CD14-positive monocyte (primary cell): Measurements from ENCODE around the gene EPHX1. TPM values are rescaled to one million over a fixed set of nuclear protein-coding genes. Genes with fewer than 3 reads are reported as not detected.

Experiments used
- DNase-seq, 3 donors: peaks; one replicate each; pipeline ENCODE4 v3.0.0-alpha.2; 2011 to 2022
- H2AFZ ChIP-seq: 2 replicates; pipeline ENCODE4 v1.6.0; 2012; ENCODE audit warnings: mild to moderate bottlenecking, low read depth, low read length, inconsistent platforms; ENCODE audit not compliant: insufficient read depth, poor library complexity, severe bottlenecking
- H3K27ac ChIP-seq, 2 donors: 1 replicate in 1 of 2; 2 replicates in 1 of 2; pipeline ENCODE4 v1.5.1; 2012 to 2013; ENCODE audit warnings: low read length in 2 of 2, control low read depth in 1 of 2, inconsistent platforms in 1 of 2, low read depth in 1 of 2, mild to moderate bottlenecking in 1 of 2
- H3K27me3 ChIP-seq, 2 donors: one replicate each; pipeline versions ENCODE4 v1.6.0 to v1.6.1; 2011 to 2013; ENCODE audit warnings: low read length in 2 of 2; ENCODE audit not compliant: control insufficient read depth in 2 of 2, insufficient read depth in 2 of 2
- H3K36me3 ChIP-seq, 2 donors: replicated peaks in 1 of 2; 1 replicate in 1 of 2; 2 replicates in 1 of 2; pipeline versions ENCODE4 v1.5.1 to v1.6.1; 2012 to 2013; ENCODE audit warnings: low read length in 2 of 2, control low read depth in 1 of 2, inconsistent platforms in 1 of 2, mild to moderate bottlenecking in 1 of 2; ENCODE audit not compliant: insufficient read depth in 2 of 2, control insufficient read depth in 1 of 2
- H3K4me1 ChIP-seq, 2 donors: 1 replicate in 1 of 2; 2 replicates in 1 of 2; pipeline versions ENCODE4 v1.5.1 to v1.6.1; 2012 to 2013; ENCODE audit warnings: low read length in 2 of 2, control low read depth in 1 of 2, inconsistent platforms in 1 of 2, mild to moderate bottlenecking in 1 of 2, moderate library complexity in 1 of 2; ENCODE audit not compliant: insufficient read depth in 2 of 2, control insufficient read depth in 1 of 2
- H3K4me2 ChIP-seq: replicated peaks from 2 replicates; pipeline ENCODE3; 2012; ENCODE audit warnings: low read length, moderate library complexity, mild to moderate bottlenecking; ENCODE audit not compliant: poor library complexity, severe bottlenecking; ENCODE audit errors: extremely low read depth
- H3K4me3 ChIP-seq, 3 experiments: fragments of 200-600 bp in 1 of 3; sonication (generic) in 1 of 3; replicated peaks in 1 of 3; 1 replicate in 2 of 3; 2 replicates in 1 of 3; pipeline ENCODE4 v1.5.1; 2011 to 2013; ENCODE audit warnings: low read length in 3 of 3, mild to moderate bottlenecking in 3 of 3, control low read depth in 2 of 3, low read depth in 2 of 3, inconsistent platforms in 1 of 3, moderate library complexity in 1 of 3
- H3K79me2 ChIP-seq: 2 replicates; pipeline ENCODE4 v1.6.0; 2012; ENCODE audit warnings: mild to moderate bottlenecking, control low read depth, inconsistent platforms, low read length, moderate library complexity; ENCODE audit not compliant: insufficient read depth
- H3K9ac ChIP-seq: 2 replicates; pipeline ENCODE4 v1.6.0; 2017; ENCODE audit warnings: low read length, mild to moderate bottlenecking; ENCODE audit not compliant: insufficient read depth, poor library complexity, severe bottlenecking
- H3K9me3 ChIP-seq, 2 donors: replicated peaks in 1 of 2; 1 replicate in 1 of 2; 2 replicates in 1 of 2; pipeline versions ENCODE4 v1.5.1 to v1.6.1; 2012 to 2013; ENCODE audit warnings: low read length in 2 of 2, control low read depth in 1 of 2; ENCODE audit not compliant: control insufficient read depth in 1 of 2, insufficient read depth in 1 of 2
- H4K20me1 ChIP-seq: 2 replicates; pipeline ENCODE4 v1.6.0; 2012; ENCODE audit warnings: mild to moderate bottlenecking, low read length, control low read depth, moderate library complexity; ENCODE audit not compliant: insufficient read depth
- H3K27ac Mint-ChIP-seq, 7 donors: one replicate each; pipeline ENCODE4 v1.8.0; 2020; ENCODE audit warnings: mild to moderate bottlenecking in 7 of 7, mixed read lengths in 7 of 7, moderate library complexity in 6 of 7, inconsistent platforms in 2 of 7
- H3K27me3 Mint-ChIP-seq, 3 donors: one replicate each; pipeline ENCODE4 v1.8.0; 2021 to 2022; ENCODE audit warnings: low read depth in 3 of 3, mild to moderate bottlenecking in 3 of 3, mixed read lengths in 3 of 3, moderate library complexity in 3 of 3, inconsistent platforms in 1 of 3
- H3K36me3 Mint-ChIP-seq, 2 donors: one replicate each; pipeline ENCODE4 v1.8.0; 2020; ENCODE audit warnings: mixed read lengths in 2 of 2, inconsistent platforms in 1 of 2, mild to moderate bottlenecking in 1 of 2
- H3K4me1 Mint-ChIP-seq: one replicate; pipeline ENCODE4 v1.8.0; 2020; ENCODE audit warnings: mild to moderate bottlenecking, mixed read lengths
- H3K4me3 Mint-ChIP-seq, 2 donors: one replicate each; pipeline ENCODE4 v1.8.0; 2020; ENCODE audit warnings: mild to moderate bottlenecking in 2 of 2, mixed read lengths in 2 of 2, moderate library complexity in 1 of 2
- H3K9me3 Mint-ChIP-seq, 7 donors: one replicate each; pipeline ENCODE4 v1.8.0; 2020 to 2022; ENCODE audit warnings: mixed read lengths in 7 of 7, mild to moderate bottlenecking in 6 of 7, moderate library complexity in 6 of 7, inconsistent platforms in 2 of 7
- CTCF ChIP-seq: fragments of 200-600 bp; IDR thresholded peaks from one replicate; pipeline ENCODE4 v1.8.0; 2022; ENCODE audit warnings: antibody characterized with exemption, mild to moderate bottlenecking
- WGBS: methylation state at CpG from one replicate; pipeline ENCODE4 v1.1.5; 2013; ENCODE audit warnings: missing lambda C conversion rate; ENCODE audit not compliant: insufficient coverage; 5-methylcytosine and 5-hydroxymethylcytosine counted together
- intact Hi-C, 2 donors: fragments of 100-400 bp; cut with micrococcal nuclease; formaldehyde crosslinking; loops; one replicate each; pipeline versions ENCODE4 v1.15.0 to v1.15.1; 2023
- polyA plus RNA-seq, 3 donors: library from polyadenylated mRNA; depleted of rRNA in 1 of 3; unstranded in 2 of 3; stranded (reverse) in 1 of 3; fragments of 300-500 nt in 2 of 3; fragments of >200 nt in 1 of 3; fragmentation: Illumina TruSeq in 2 of 3; gene quantifications; 1 replicate in 2 of 3; 2 replicates in 1 of 3; pipeline ENCODE4 v1.2.3, GENCODE V29; 2012 to 2021

EPHX1 gene
- polyA plus RNA-seq, 3 donors, result 4.6 to 23.8 (median 7.4) TPM

- no peak overlapping the region for H2AFZ ChIP-seq
- Mint-ChIP-seq H3K36me3 (no peaks in the 10 kb centered on the region), H3K27me3 (peaks cover 0 to 5% (median 0%) of the 10 kb centered on the region in 3 donors), H3K4me1 (peaks cover 8% of the 10 kb centered on the region), H3K27ac (no peak overlapping the region), H3K4me3 (no peak overlapping the region), H3K9me3 (no peaks in the 10 kb centered on the region)
- H3K27ac ChIP-seq, result no peak overlapping the region
- H3K36me3 ChIP-seq, result no peaks in the 10 kb centered on the region
- 100% methylated on average over 2 of the region's 5 CpGs for WGBS
- H3K27me3 ChIP-seq, result no peaks in the 10 kb centered on the region
- H3K4me3 ChIP-seq, result no peak overlapping the region
- no peak overlapping the region for H3K9ac ChIP-seq
- TF ChIP-seq CTCF, result no peak
- H3K4me1 ChIP-seq, result peaks cover 6 to 8% of the 10 kb centered on the region in 2 donors
- DNase-seq, result no peak
- intact Hi-C loops, result no loop called here
- H3K4me2 ChIP-seq, result no peak overlapping the region
- no peaks in the 10 kb centered on the region for H4K20me1 ChIP-seq
- no peaks in the 10 kb centered on the region for H3K79me2 ChIP-seq
- H3K9me3 ChIP-seq, result no peaks in the 10 kb centered on the region
These were observed 47.9 kb upstream of the EPHX1 start for GRCh38 chr1:225762002-225762441.

GRCh38 chr1:225762444-225762843, 47.5 kb upstream of the EPHX1 start:
- no CpG with 5 or more reads among the region's 5 CpGs for WGBS
- no peaks in the 10 kb centered on the region for H3K36me3 Mint-ChIP-seq
- TF ChIP-seq CTCF, result no peak

More at GRCh38 chr1:225762444-225762843, 47.5 kb upstream of the EPHX1 start:
- Histone ChIP-seq H3K27me3 (no peaks in the 10 kb centered on the region), H3K4me2 (no peak overlapping the region), H2AFZ (no peak overlapping the region), H3K4me3 (no peak overlapping the region), H3K4me1 (peaks cover 6 to 8% of the 10 kb centered on the region in 2 donors), H3K27ac (no peak overlapping the region), H3K36me3 (no peaks in the 10 kb centered on the region), H3K79me2 (no peaks in the 10 kb centered on the region), H3K9ac (no peak overlapping the region), H3K9me3 (no peaks in the 10 kb centered on the region), H4K20me1 (no peaks in the 10 kb centered on the region)
- Mint-ChIP-seq H3K27me3 (peaks cover 0 to 5% (median 0%) of the 10 kb centered on the region in 3 donors), H3K27ac (peak overlapping the region in 1 of 7 donors; percentile 24), H3K9me3 (no peaks in the 10 kb centered on the region), H3K4me3 (no peak overlapping the region), H3K4me1 (peaks cover 8% of the 10 kb centered on the region)
- intact Hi-C loops, result no loop called here
- no peak for DNase-seq
